GM21360 (cell line): ENCODE measurements around the gene PKP3.
"Not testable (repeated sequence)": the region's sequence is repeated elsewhere in the genome, so short reads cannot be mapped to it uniquely, and the experiment has no call there.

Experiments
- ATAC-seq: cut with Tn5 transposase; IDR thresholded peaks from one replicate; pipeline ENCODE4 v1.9.1; 2021; ENCODE audit warnings: mild to moderate bottlenecking, moderate library complexity; ENCODE audit not compliant: unreplicated experiment

Gene PKP3

DNA sequence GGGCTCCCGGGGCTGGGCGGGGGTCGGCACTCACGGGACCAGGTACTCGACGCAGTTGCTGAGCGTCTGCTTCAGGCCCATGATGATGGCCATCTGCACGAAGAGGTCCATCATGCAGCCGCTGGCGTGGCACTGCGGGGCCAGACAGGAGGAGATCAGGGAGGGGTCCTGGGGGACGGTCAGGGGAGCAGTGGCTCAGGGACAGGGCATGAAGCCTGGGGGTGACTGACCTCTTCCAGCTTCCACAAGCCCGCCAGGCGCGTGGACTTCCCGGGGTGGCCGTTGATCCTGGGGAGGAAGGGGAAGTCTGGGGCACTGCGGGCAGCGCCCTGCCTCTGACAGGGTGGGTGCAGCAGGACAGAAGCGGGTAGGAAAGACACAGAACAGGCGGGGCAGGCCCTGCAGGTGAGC lies 26.9 kb downstream of the PKP3 start:
- ATAC-seq = no peak

DNA sequence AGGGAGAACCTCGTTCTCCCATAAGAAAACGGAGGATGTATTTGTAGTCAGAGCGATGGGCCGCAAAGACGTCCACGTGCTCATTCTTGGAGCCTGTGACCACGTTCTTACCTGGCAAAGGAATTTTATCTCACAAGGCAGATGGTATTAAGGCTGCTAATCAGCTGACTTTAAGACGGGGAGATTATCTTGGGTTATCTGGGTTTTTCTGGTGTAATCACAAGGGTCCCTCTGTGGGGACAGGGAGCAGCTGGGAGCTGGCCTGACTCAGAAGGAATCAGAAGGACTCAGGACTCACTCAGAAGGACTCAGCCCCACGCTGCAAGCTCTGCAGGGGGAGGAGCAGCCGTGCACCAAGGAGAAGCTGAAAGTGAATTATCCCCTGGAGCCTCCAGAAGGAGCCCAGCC lies 28.2 kb downstream of the PKP3 start:
- no peak for ATAC-seq

DNA sequence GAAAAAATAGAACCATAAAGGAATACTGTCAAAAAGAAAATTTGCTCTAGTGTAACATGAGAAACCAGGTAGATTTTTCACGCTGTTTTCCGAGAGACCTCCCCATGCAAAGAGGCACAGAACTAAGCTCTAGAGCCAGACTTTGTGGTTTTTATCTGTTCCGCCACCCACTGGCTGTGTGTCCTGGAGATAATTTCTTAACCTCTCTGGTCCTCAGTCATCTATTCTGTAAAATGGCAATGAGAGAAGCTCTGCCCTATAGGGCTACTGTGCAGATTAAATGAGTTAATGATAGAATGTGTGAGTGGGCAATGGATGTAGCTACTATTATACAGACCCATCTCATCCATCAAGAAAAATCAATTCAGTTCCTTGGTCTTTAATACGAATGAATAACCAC lies 30.2 kb downstream of the PKP3 start:
- ATAC-seq = no peak

DNA sequence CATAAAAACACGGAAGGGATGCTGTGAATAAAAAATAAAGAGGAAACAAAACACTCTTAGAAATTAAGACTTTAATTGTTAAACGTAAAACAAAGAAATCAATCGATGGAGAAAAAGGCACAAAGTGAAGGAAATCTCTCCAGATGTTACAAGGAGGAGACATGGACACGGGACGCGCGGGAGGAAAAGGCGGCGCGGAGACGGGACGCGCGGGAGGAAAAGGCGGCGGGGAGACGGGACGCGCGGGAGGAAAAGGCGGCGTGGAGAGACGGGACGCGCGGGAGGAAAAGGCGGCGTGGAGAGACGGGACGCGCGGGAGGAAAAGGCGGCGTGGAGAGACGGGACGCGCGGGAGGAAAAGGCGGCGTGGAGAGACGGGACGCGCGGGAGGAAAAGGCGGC lies 30.8 kb downstream of the PKP3 start:
- ATAC-seq = not testable (repeated sequence)

DNA sequence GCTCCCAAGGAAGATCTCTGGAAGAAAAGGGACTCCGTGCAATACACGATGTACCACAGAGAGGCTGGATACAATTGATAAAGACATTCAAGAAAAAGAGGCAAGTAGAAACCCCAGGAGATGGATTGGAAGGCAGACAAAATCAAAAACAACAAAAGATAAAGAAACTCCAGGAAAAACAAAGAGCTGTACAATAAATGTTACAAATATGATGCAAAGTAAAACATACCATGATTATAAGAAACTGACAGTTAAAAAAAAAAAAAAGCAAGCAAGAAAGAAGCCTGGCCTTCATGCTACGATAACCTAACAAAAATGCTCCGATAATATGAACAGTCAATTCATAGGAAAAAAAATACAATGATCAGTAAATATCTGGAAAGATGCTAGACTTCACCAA lies 31.3 kb downstream of the PKP3 start:
- ATAC-seq = no peak

DNA sequence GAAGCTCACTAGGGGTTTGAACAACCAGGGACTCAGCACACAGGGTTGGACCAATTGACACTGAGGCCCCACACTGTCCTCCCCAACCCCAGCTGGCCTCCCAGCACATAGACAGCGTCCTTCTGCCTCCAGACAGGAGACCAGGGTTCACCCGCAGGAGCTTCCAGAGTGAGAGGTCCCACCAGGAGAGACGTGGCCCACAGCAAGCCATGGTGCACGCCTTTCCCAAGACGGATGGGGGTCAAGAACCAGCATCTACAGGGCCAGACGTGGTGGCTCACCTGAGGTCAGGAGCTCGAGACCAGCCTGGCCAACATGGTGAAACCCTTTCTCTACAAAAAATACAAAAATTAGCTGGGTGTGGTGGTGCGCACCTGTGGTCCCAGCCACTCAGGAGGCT lies 32.8 kb downstream of the PKP3 start:
- ATAC-seq = no peak

DNA sequence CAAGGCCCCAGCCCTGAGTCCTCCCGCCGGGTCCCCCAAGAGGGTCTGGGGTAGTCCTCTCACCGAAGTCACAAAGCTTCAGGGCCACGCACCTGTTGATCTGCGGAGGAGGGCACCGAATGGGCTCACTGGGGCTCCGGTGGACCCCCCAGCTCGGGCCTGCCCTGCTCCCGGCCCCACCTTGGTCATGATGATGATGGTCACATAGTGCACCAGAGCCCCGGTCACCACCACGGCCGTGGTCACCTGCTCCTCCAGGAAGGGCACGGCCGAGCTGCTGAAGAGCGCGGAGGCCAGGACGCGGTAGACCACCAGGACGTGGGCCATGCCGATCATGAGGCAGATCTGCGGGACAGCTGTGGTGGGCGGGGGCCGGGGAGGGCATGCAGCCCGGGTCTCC lies 34.3 kb downstream of the PKP3 start:
- ATAC-seq = no peak

DNA sequence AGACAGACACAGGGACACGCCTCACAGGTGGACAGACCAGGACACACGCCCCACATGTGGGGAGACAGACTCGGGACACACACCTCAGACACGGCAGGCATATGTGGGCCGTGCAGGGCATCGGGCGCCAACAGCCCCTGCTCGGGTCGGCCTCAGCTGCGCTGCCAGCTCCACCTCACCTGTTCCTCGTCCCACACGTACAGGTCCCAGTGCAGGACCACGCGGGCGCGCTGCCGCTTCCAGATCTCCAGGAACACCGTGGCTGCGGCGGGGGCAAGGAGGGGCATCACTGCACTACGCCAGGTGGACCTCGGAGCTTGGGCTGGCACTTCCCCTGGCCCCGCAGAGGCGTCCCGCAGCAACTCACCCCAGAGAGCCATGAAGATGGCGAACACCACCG lies 35.4 kb downstream of the PKP3 start:
- no peak for ATAC-seq

DNA sequence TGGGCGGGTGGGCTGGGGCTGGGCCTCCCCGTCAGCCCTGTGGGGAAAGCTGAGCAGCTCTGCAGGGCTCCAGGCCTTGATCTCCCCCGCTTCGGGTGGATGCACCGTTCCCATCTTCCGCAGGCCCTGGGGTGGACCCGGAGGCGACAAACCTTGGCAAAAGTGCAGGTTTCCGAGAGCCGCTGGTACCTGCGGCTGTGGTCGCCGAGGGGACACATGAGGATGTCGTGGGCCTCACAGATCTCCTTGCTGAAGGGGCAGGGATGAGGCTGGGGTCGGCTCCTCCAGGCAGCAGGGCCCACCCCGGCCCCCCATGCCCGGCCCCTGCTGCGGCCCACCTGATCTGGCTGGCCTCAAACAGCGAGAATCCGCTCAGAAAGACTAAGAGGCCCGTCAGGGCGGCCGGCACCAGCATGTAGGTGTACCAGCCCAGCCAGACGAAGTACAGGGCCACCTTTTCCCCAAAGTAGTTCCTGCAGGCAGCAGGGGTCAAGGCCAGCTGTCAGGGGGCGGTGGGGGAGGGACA lies 36.0 kb downstream of the PKP3 start:
- ATAC-seq = no peak

DNA sequence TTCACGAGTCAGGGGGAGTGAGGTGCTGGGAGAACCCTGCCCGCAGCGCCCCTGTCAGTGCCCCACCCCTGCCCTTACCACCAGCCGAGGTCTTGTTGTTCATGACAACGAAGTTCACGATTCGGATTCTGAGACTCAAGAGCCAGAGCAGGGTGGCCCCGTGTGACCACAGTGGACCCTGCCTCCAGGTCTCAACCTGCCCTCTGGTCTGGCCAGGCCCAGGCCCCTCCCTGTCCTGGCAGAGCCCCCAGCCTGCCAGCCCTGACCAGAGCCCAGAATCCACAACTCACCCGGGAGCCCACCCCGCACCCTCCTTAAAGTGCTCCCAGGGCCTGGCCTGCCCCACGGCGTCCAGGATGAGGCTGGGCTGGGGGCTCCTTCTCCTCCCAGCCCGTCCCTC lies 37.9 kb downstream of the PKP3 start:
- no peak for ATAC-seq

DNA sequence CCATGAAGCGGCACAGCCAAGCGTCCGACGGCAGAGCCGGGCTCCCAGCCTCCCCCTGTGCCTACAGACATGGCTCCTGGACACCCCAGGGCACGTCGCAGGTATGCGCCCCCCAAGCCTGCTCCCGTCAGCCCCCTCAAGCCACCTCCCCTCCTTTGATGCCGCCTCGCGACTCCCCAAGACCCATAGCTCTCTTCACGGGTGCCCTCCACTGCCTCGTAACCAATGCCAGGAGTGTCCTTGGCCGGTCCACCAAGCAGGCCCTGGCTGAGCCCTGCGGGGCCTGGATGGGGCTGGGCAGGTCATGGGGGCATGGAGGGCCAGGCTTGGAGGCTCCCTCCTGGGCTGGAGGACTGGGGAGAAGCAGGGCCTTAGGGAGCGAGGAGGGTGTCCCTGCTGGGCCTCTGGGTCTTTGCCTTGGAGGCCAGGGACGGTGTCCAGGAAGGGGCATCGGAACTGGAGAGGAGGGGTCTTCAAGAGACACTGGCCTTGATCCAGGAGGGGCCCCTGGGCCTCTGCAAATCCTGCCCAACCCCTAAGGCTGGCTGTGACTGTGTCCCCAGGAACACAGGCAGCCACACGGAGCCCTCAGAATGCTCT lies 38.6 kb downstream of the PKP3 start:
- no peak for ATAC-seq

DNA sequence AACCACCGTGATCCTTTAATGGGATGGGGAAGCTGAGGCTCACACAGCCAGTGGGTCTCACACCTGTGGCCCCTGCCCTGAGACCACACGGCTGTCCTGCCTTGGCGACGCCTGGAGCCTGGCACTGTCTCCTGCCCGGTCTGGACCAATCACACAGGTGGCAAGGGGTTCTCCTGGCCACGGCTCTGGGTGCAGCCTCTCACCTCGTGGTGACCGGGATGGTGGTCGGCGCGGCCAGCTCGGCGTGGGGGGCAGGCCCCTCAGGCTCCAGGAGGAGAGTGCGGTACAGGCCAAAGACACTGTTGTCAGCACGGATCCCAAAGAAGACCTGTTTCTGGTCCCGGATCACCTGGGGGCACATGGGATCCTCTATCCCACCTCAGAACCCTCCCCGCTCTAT lies 39.1 kb downstream of the PKP3 start:
- ATAC-seq = no peak

DNA sequence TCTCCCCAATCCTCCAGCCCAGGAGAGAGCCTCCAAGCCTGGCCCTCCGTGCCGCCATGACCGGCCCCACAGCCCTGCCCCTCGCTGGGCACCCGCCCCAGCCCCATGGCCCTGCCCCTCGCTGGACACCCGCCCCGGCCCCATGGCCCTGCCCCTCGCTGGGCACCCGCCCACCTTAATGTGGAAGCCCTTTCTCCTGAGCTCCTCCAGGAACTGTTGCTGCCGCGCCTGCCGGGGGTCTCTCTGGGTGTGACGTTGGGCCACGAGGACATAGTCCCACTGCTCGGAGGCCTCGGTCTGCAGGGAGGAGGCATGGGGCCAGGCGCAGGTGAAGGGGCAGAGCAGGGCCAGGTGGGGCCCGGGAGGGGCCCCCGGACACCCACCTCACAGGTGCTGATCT lies 39.6 kb downstream of the PKP3 start:
- no peak for ATAC-seq

DNA sequence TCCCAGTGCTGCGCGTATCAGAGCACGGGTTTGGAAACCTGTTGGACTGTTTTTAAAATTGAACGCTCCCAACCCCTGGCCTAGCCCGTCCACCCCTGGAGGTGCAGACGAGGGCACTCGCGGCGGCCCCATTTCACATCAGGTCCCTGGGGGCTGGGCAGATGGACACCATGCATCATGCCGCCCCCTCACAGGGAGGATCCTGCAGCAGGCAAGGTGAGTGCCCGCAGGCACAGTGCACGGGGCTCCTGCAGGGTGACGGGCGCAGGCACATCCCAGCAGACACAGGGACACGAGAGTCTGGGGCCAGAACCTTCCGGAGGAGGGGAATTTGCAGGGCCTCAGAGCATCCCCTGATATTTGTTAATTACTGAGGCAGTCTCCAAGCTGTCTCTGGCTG lies 40.5 kb downstream of the PKP3 start:
- ATAC-seq = no peak

DNA sequence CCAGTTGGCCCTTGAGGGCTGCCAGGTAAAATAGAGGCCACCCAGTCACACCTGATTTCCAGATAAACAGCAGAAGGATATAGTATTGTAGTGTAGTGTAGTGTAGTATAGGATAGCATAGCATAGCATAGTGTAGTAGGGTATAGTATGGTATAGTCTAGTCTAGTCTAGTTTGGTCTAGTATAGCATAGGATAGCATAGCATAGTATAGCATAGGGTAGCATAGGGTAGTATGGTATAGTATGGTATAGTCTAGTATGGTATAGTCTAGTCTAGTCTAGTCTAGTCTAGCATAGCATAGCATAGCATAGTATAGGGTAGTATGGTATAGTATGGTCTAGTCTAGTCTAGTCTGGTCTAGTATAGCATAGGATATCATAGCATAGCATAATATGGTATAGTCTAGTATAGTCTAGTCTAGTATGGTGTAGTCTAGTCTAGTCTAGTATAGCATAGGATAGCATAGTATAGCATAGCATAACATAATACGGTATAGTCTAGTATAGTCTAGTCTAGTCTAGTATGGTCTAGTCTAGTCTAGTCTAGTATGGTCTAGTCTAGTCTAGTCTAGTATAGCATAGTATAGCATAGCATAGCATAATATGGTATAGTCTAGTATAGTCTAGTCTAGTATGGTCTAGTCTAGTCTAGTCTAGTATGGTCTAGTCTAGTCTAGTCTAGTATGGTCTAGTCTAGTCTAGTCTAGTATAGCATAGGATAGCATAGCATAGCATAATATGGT lies 41.2 kb downstream of the PKP3 start:
- ATAC-seq = not testable (repeated sequence)

DNA sequence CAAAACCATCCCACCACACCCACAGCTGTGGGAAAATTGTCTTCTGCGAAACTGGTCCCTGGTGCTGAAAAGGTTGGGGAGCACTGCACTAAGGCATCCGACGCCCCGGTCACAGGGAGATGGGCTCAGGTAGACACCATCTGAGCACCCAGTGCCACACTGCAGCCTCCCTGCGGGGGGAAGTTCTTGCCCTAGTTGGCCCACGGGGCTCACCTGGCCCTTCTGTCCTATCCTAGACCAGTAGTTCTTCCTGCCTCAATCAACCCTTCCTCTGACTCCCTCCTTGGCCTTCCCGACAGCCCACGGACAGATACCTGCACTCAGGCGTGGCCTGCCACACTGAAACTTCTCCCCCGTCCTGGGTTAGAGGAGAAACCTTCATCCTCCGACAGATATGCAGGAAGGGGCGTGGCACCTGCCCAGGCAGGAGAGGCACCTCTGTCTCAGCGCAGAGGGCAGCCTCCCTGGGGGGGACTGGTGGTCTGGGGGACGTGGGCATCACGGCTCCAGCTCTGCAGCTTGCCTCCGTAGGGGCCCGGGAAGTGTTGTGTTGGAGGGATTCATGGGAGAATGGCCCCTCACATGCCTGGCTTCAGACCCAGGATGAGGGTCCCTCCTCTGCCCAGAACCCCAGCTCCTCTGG lies 43.3 kb downstream of the PKP3 start:
- ATAC-seq = no peak

DNA sequence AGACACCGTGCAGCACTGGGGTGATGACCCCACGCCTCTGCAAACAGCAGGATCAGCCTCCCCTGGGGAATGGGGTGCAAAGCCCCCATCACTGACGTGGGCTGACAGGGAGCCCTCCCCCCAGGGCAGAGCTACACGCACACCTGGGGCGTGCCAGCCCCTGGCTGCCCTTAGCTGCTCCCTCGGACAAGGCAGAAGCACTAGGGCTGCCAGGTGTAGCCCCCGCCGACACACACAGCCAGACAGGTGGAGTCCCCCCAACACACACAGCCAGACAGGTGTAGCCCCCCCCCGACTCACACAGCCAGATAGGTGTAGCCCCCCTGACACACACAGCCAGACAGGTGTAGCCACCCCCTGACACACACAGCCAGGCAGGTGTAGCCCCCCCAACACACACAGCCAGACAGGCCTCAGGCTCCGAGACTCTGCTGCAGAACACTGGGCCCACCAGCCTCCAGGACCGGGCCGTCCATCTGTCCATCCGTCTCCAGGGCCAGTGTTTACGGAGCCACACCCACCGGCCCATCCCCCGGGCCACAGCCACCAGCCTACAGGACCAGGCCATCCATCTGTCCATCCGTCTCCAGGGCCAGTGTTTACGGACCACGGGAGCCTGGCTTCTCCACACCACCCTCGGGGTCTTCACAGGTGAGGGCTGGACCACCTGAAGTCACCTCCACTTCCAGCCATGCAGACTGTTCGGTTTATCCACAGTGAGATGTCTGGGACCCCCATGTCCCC lies 44.3 kb downstream of the PKP3 start:
- no peak for ATAC-seq

DNA sequence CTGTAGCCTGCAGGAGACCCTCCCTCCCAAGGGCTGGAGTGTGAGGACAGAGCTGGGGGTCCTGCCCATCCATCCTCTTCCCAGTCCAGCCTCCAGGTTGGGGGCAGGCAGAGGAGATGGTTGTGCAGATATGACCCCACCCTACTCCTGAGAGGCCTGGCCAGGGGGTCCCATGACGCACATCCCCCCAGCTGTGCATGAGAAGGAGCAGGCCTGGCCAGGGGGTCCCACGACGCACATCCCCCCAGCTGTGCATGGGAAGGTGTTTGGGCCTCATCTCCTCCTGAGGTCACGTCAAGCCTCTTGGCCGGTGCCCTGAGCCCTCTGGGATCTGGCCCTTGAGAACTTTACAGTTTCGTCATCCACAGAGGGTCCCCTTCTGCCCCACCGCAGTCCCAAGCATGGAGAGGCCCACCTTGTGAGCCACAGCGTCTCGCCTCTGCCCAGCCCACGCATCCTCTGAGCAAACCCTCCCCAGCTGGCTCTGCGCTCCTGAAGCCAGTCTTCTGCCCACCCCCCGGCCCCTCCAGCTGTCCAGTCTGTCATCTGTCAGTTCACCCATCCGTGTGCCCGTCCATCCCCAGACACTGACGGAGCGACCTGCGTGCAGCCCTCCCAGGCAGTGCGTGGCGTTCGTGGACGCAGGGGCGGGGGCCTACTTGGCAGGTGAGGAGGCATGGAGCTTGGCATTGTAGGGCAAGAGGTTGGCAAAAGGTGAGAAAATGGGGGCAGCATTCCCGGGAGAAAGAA lies 45.5 kb downstream of the PKP3 start:
- no peak for ATAC-seq

DNA sequence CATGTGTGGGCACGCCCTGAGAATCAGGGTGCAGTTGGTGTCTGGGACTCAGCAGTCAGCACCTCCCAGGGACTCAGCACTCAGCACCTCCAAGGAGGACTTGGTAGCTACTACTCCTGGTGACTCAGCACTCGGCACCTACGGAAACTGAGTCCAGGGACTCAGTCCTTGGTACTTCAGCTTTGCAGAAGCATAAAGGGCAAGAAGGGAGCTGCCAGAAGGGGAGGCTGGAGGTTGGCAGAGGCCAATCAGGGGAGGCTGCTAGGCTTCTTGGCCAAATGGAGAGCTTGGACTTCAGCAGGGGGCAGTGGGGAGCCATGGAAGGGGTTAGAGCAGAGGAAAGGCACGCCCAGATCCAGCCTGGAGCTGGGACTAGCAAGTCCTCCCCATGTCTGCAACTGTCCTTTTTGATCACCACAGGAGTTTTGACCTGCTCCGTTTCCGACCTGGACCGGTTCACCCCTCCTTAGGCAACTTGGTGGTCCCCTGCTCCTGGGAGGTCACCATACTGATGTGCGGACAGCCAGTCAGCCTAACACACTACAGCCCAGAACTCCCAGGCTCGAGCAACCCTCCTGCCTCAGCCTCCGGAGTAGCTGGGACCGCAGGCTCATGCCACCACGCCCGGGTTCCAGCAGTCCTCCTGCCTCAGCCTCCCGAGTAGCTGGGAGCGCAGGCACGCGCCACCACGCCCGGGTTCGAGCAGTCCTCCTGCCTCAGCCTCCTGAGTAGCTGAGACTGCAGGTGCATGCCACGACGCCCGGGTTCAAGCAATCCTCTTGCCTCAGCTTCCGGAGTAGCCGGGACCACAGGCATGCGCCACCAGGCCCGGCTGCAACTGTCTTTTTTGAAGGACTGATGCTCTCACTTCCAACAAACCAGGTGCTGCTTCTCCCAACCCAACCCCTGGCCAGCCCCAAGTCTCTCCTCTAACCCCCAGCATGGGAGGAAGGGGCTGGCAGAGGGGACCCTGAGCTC lies 46.3 kb downstream of the PKP3 start:
- no peak for ATAC-seq

DNA sequence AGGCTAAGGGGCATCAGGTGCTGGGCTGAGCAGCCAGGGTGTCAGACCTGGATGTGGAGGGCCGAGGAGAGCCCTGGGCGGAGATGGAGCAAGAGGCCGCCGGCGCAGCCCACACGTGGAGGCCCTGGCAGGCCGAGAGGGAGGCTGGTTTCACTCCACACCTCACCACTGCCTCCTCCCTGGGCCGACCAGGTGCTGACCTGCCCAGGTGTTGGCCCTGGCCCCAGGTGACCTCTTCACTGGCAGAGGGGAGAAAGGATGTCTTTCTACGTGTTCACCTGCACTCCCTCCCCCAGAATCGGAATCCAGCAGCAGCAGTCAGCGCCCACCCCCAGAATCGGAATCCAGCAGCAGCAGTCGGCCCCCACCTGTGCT lies 47.0 kb downstream of the PKP3 start:
- no peak for ATAC-seq
